ENCODE measurements around the gene SLC10A7.

- TF ChIP-seq CTCF (IDR thresholded peaks at IDR 0.05) (no peak), POLR2A (IDR thresholded peaks at IDR 0.05) (no peak)
Measured at GRCh38 chr4:146222313-146222712, 299.4 kb downstream of the SLC10A7 start.
